ENCODE data around the gene RPS16.

Gene RPS16

DNA sequence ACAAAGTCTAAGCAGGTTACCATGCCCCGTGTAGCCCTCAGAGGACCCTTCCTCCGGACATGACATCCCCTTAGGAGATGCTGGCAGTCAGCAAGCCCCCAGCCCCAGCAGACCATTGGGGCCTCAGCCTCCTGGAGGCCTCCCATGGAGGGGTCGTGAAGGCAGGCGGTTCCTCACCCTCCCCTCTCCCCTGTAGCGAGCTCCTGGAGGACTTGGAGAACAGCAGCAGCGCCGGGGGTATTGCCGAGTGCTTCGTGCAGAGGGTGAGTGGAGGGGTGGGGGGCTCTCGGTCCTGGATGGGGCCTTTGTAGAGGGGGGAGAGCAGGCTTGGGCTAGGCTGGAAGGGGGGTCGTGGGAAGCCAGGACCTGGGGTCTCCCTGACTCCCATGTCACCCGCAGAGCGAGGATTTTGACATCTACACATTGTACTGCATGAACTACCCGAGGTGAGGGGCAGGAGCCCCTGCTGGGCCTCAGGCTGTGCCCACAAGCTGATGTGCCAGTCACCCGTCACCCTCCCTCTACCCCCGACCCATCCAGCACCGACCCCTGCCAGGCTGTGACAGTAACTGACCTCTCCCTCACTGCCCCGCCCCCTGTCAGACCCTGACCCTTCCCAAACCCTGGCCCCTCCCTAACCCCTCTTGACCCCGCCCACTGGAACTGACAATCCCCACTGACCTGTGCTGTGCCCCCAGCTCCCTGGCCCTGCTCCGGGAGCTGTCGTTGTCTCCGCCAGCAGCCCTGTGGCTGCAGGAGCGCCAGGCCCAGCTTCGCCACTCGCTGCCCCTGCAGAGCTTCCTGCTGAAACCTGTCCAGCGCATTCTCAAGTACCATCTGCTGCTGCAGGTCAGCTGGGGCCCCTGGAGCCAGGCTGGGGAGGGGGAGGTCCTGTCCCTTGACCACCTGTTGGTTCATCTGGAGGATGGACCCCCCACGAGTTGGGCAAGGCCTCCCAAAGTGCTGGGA, 19.3 kb downstream of the RPS16 start:
- no peaks in the 10 kb centered on the region for H3K27me3 ChIP-seq (ENCODE audit: control insufficient read depth in 1 of 2, insufficient read depth in 2 of 2, low read length in 2 of 2)
- peaks cover 29% of the 10 kb centered on the region for H3K36me3 ChIP-seq (ENCODE audit: insufficient read depth, low read length)
- H3K9ac ChIP-seq (ENCODE audit: low read length) = peak overlapping the region; percentile 25
- H3K9me3 ChIP-seq (ENCODE audit: low read length) = no peaks in the 10 kb centered on the region
- H3K4me1 ChIP-seq (ENCODE audit: insufficient read depth, low read length) = peaks cover 31% of the 10 kb centered on the region
- no peak overlapping the region for H3K4me3 ChIP-seq (ENCODE audit: low read depth in 1 of 2, low read length in 2 of 2)
- H3K27ac ChIP-seq (ENCODE audit: low read depth, low read length) = no peak overlapping the region

DNA sequence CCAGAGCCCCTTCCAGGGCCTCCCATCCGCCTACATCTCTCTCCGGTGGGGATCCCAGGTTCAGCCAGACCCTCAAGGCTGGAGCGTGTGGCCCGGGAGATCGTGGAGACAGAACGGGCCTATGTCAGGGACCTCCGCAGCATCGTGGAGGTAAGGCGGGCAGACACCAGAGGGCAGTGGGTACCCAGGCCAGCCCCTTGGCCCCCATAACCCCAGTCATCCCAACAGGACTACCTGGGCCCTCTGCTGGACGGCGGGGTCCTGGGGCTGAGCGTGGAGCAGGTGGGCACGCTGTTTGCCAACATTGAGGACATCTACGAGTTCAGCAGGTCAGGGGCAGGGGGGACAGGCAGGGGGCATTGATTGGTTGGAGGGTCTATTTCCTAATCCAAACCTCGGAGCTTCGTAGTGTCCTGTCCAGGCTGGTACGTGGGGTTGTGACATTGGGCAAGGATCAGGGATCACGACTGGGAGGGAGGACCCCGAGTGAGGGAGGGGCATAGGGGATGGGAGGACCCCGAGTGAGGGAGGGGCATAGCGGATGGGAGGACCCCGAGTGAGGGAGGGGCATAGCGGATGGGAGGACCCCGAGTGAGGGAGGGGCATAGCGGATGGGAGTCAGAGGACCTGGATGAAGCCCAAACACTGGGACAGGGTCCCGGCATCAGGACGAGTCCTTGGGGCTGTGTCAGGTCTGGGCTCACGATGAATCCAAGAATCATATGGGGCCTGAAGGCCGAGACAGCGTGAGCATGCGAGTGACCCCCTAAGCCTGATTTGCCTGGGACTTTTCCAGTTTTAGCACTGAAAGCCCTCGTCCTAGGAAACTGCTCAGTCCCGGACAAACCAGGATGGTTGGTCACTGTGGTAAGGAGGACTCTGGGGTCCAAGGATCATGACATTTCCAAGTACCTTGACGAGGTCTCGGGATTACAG, 20.4 kb downstream of the RPS16 start:
- peaks cover 23% of the 10 kb centered on the region for H3K36me3 ChIP-seq (ENCODE audit: insufficient read depth, low read length)
- H3K4me1 ChIP-seq (ENCODE audit: insufficient read depth, low read length) = peaks cover 42% of the 10 kb centered on the region
- H3K9me3 ChIP-seq (ENCODE audit: low read length) = no peaks in the 10 kb centered on the region
- H3K4me3 ChIP-seq (ENCODE audit: low read depth in 1 of 2, low read length in 2 of 2) = peak overlapping the region; percentile 15 to 82
- H3K9ac ChIP-seq (ENCODE audit: low read length) = peak overlapping the region; percentile 25
- no peaks in the 10 kb centered on the region for H3K27me3 ChIP-seq (ENCODE audit: control insufficient read depth in 1 of 2, insufficient read depth in 2 of 2, low read length in 2 of 2)
- no peak overlapping the region for H3K27ac ChIP-seq (ENCODE audit: low read depth, low read length)

DNA sequence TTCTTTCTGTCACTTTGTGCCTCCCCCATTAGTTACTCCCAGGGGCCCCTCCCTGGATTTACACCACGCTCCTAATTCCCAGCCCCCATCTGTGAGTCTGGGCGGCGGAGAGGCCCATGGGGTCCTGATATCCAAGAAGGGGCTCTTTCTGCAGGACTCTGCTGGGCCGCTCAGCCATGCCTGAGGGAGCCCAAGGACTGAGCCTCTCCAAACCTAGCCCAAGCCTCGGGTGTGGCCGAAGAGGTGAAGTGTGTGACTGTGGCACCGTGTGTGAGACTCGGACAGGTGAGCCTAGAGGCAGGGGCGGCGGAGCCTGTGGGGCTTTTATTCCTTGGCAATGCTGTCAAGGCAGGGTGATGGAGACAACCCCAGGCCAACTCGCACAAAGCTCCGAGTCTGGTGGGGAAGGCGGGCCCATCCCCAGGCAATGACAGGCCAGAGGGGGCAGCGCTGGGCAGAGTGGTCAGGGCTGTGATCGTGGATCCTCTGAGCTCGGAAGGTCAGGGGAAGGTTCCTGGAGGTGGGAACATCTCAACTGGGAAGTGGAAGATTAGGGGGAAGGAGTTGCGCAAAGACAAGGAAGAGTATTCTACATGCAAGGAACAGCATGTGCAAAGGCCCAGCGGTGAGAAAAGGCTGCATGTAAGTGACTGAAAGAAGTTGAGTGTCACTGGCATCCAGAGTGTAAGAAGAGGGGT, 21.7 kb downstream of the RPS16 start:
- peaks cover 17% of the 10 kb centered on the region for H3K36me3 ChIP-seq (ENCODE audit: insufficient read depth, low read length)
- no peaks in the 10 kb centered on the region for H3K9me3 ChIP-seq (ENCODE audit: low read length)
- no peaks in the 10 kb centered on the region for H3K27me3 ChIP-seq (ENCODE audit: control insufficient read depth in 1 of 2, insufficient read depth in 2 of 2, low read length in 2 of 2)
- peak overlapping the region; percentile 82 to 90 for H3K4me3 ChIP-seq (ENCODE audit: low read depth in 1 of 2, low read length in 2 of 2)
- H3K4me1 ChIP-seq (ENCODE audit: insufficient read depth, low read length) = peaks cover 43% of the 10 kb centered on the region
- peak overlapping the region; percentile 99 for H3K27ac ChIP-seq (ENCODE audit: low read depth, low read length)
- peak overlapping the region; percentile 77 for H3K9ac ChIP-seq (ENCODE audit: low read length)

DNA sequence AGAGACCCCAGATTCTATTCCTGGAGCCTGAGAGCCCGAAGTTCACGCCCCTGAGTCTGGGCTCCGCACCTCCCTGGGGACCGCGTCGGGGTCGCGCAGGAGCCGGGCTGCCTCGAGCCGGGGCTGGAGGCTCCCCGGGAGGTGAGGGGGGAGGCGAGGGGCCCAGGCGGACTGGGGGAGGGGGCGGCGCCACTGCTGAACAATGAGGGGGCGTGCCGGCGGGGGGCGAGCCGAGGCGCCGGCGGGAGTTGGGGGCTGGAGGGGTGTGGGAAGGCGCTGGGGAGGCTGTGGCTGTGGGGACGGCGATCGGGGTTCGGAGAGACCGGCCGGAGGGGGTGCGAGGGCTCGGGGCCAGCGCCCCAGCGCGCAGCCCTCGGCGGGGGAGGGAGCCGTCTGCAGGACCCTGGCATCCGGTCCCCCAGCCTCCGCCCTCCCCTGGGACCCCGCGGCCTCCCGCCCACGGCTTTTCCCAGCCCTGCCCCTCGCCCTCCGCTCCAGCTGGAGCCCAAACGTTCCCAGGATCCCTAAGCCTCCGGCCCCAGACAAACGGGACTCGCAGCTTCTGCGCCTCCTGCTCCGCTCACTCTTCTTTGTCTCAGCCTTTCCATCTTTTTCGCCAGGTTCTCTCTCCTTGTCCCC, 22.4 kb downstream of the RPS16 start:
- Histone ChIP-seq H3K4me1 (ENCODE audit: insufficient read depth, low read length) (peaks cover 43% of the 10 kb centered on the region), H3K27ac (ENCODE audit: low read depth, low read length) (peak overlapping the region; percentile 99), H3K9ac (ENCODE audit: low read length) (peak overlapping the region; percentile 89), H3K4me3 (ENCODE audit: low read depth in 1 of 2, low read length in 2 of 2) (peak overlapping the region; percentile 82 to 90), H3K27me3 (ENCODE audit: control insufficient read depth in 1 of 2, insufficient read depth in 2 of 2, low read length in 2 of 2) (no peaks in the 10 kb centered on the region), H3K9me3 (ENCODE audit: low read length) (no peaks in the 10 kb centered on the region), H3K36me3 (ENCODE audit: insufficient read depth, low read length) (peaks cover 16% of the 10 kb centered on the region)

DNA sequence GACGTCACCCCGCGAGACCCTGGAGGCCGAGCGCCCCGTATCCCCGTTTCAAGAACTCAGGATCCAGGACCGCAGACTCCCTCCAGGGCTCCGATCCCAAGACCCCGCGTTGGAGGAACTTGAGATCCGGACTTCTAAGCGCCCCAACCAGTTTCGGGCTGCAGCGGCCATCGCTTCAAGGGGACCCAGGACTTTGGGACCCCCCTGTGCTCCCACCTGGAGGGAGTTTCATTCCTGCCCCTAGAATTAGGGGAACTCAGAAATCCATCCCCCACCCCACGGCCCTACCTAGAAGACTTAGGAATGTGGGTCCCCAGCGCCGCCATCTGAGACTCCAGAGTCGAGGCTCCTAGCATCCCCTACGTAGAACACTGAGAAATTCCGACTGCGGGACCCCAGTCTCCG, 22.9 kb downstream of the RPS16 start:
- Histone ChIP-seq H3K9ac (ENCODE audit: low read length) (peak overlapping the region; percentile 89), H3K4me1 (ENCODE audit: insufficient read depth, low read length) (peaks cover 43% of the 10 kb centered on the region)

DNA sequence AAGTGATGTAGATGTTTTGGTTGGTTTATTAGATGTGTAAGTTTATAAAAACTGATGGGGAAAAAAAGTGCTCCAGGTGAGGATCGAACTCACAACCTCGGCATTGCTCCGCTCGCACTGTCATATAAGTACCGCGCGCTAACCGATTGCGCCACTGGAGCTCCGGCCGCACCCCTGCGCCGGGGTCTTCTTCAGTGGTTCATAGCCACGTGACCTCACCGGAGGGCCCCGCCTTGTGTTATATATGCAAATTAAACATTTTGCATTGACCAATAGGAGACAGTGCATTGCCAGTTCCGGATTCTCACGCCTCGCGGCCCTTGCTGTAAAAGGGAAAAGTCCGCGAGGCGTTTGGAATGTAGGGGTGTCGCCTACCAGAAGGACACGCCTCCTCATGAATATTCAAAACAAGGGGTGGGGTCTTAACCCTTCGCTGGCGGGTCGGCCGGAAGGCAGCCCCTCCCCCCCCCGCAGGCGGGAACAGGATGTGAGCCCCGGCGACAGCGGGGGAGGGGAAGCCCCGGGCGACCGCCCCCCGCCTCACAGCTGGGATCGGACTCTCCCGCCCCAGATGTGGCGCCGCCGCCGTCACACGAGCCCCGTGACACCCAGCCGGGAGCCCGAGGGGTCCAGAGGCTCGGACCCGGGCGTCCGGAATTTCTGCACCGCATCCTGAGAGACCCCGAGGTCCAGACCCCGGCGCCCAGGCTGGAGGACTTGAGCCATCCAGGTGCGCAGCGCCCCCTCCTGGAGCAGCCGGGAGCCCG, 23.5 kb downstream of the RPS16 start, which contains the start of gene PLEKHG2:
PLEKHG2 (plus strand) TSS at position 570 of the 767 bp plus-strand sequence. CDS start 1,418 bp downstream, outside the sequence.
- Histone ChIP-seq H3K4me1 (ENCODE audit: insufficient read depth, low read length) (peaks cover 43% of the 10 kb centered on the region), H3K9ac (ENCODE audit: low read length) (peak within 1 kb of the TSS; percentile 99)

More for the DNA sequence above, 22.9 kb downstream of the RPS16 start:
- H3K27ac ChIP-seq (ENCODE audit: low read depth, low read length) = peak overlapping the region; percentile 99
- peak overlapping the region; percentile 74 to 90 for H3K4me3 ChIP-seq (ENCODE audit: low read depth in 1 of 2, low read length in 2 of 2)
- H3K36me3 ChIP-seq (ENCODE audit: insufficient read depth, low read length) = peaks cover 21% of the 10 kb centered on the region
- no peaks in the 10 kb centered on the region for H3K27me3 ChIP-seq (ENCODE audit: control insufficient read depth in 1 of 2, insufficient read depth in 2 of 2, low read length in 2 of 2)
- no peaks in the 10 kb centered on the region for H3K9me3 ChIP-seq (ENCODE audit: low read length)

DNA sequence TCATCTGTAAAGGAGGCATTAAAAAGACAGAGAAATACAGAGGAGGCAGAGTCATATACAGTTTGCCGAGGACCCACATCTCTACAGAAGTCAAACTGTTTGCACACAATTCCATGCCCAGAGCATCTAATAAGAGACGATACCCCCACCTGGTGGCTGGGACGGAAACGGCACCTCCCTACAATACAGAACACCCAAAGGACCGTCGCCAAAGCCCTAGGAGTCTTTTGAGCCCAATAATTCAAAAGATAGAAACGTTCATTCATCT, 24.0 kb downstream of the RPS16 start:
- peak overlapping the region; percentile 97 for H3K27ac ChIP-seq (ENCODE audit: low read depth, low read length)
- peaks cover 43% of the 10 kb centered on the region for H3K4me1 ChIP-seq (ENCODE audit: insufficient read depth, low read length)
- H3K9ac ChIP-seq (ENCODE audit: low read length) = peak overlapping the region; percentile 99
- no peaks in the 10 kb centered on the region for H3K27me3 ChIP-seq (ENCODE audit: control insufficient read depth in 1 of 2, insufficient read depth in 2 of 2, low read length in 2 of 2)
- H3K9me3 ChIP-seq (ENCODE audit: low read length) = no peaks in the 10 kb centered on the region
- peak overlapping the region in 1 of 2 donors; percentile 82 for H3K4me3 ChIP-seq (ENCODE audit: low read depth in 1 of 2, low read length in 2 of 2)
- H3K36me3 ChIP-seq (ENCODE audit: insufficient read depth, low read length) = peaks cover 21% of the 10 kb centered on the region

More for the DNA sequence above, 23.5 kb downstream of the RPS16 start, which contains the start of gene PLEKHG2:
- H3K4me3 ChIP-seq (ENCODE audit: low read depth in 1 of 2, low read length in 2 of 2) = peak within 1 kb of the TSS; percentile 82 to 90
- peaks cover 26% of the 10 kb centered on the region for H3K36me3 ChIP-seq (ENCODE audit: insufficient read depth, low read length)
- no peaks in the 10 kb centered on the region for H3K27me3 ChIP-seq (ENCODE audit: control insufficient read depth in 1 of 2, insufficient read depth in 2 of 2, low read length in 2 of 2)
- peak within 1 kb of the TSS; percentile 99 for H3K27ac ChIP-seq (ENCODE audit: low read depth, low read length)
- no peaks in the 10 kb centered on the region for H3K9me3 ChIP-seq (ENCODE audit: low read length)

DNA sequence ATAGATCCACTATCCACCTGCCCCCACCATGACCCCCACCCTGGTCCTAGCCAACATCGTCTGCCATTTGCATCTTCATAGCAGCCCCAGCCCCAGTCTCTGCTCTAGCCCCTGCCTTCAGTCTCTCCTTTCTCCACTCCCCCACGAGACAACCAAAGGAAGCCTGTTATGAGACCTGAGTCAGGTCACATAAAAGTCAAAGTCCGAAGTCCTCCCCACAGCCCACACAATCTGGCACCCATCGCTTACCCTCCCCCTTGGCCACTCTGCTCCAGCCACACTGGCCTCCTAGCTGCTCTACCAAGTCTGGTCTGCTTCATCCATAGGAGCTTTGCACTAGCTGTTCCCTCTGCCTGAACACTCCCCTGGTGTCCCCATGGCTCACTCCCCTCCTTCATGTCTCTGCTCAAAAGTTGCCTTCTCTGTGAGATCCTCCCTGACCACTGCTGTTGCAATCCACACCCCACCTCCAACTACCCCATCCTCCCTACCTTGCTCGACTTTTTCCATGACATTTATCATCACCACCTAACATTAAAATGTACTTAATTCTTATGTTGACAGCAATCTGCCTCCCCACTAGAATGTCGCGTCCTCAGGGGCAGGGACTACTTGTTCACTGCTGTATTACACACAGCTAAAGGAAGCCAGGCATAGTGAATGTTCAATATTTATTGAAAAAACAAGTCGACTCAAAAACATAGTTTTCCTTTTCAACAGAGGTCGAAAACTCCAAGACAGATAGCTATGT, 24.5 kb downstream of the RPS16 start:
- Histone ChIP-seq H3K4me3 (ENCODE audit: low read depth in 1 of 2, low read length in 2 of 2) (peak overlapping the region in 1 of 2 donors; percentile 82), H3K27ac (ENCODE audit: low read depth, low read length) (peak overlapping the region; percentile 97), H3K9me3 (ENCODE audit: low read length) (no peaks in the 10 kb centered on the region), H3K9ac (ENCODE audit: low read length) (peak overlapping the region; percentile 99), H3K27me3 (ENCODE audit: control insufficient read depth in 1 of 2, insufficient read depth in 2 of 2, low read length in 2 of 2) (no peaks in the 10 kb centered on the region), H3K36me3 (ENCODE audit: insufficient read depth, low read length) (peaks cover 17% of the 10 kb centered on the region), H3K4me1 (ENCODE audit: insufficient read depth, low read length) (peaks cover 44% of the 10 kb centered on the region)

DNA sequence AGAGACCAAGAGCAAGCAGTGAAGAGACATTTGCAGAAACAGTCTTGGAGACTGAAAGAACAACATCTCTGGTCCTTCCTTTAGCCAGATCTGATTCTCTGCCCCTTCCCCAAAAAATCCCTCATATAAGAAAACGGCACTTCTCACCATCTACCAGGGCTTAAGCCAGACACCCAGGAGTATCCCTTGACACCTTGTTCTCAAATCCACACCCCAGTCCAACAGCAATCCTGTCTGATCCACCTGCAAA, 25.0 kb downstream of the RPS16 start:
- peak overlapping the region in 1 of 2 donors; percentile 82 for H3K4me3 ChIP-seq (ENCODE audit: low read depth in 1 of 2, low read length in 2 of 2)
- peaks cover 44% of the 10 kb centered on the region for H3K4me1 ChIP-seq (ENCODE audit: insufficient read depth, low read length)
- peak overlapping the region; percentile 97 for H3K27ac ChIP-seq (ENCODE audit: low read depth, low read length)
- H3K9ac ChIP-seq (ENCODE audit: low read length) = peak overlapping the region; percentile 99
- peaks cover 17% of the 10 kb centered on the region for H3K36me3 ChIP-seq (ENCODE audit: insufficient read depth, low read length)
- H3K9me3 ChIP-seq (ENCODE audit: low read length) = no peaks in the 10 kb centered on the region
- H3K27me3 ChIP-seq (ENCODE audit: control insufficient read depth in 1 of 2, insufficient read depth in 2 of 2, low read length in 2 of 2) = no peaks in the 10 kb centered on the region

All from muscle layer of colon (tissue), 2 donors.